H9 (cell line): ENCODE measurements around the gene MYO5B. TPM values are rescaled to one million over a fixed set of nuclear protein-coding genes. Genes with fewer than 3 reads are reported as not detected.

Source experiments
- DNase-seq: peaks from one replicate; pipeline ENCODE4 v3.0.0-alpha.2; 2017
- H2AFZ ChIP-seq: one replicate; pipeline ENCODE4 v1.6.1; 2013; ENCODE audit warnings: mild to moderate bottlenecking, low read length, control low read depth, moderate library complexity
- H2AK5ac ChIP-seq: 2 replicates; pipeline ENCODE4 v1.6.1; 2013; ENCODE audit warnings: low read length, control low read depth, mixed read lengths; ENCODE audit not compliant: insufficient read length
- H2BK120ac ChIP-seq: one replicate; pipeline ENCODE4 v1.6.1; 2013; ENCODE audit warnings: low read depth, mild to moderate bottlenecking, low read length, control low read depth, inconsistent platforms; ENCODE audit not compliant: poor library complexity, severe bottlenecking
- H2BK12ac ChIP-seq: 2 replicates; pipeline ENCODE4 v1.6.1; 2013; ENCODE audit warnings: low read length, control low read depth, mixed read lengths, low read depth; ENCODE audit not compliant: insufficient read length
- H2BK15ac ChIP-seq: 2 replicates; pipeline ENCODE4 v1.6.1; 2013; ENCODE audit warnings: low read depth, low read length, control low read depth
- H2BK20ac ChIP-seq: one replicate; pipeline ENCODE4 v1.6.1; 2013; ENCODE audit warnings: low read depth, mild to moderate bottlenecking, low read length, control low read depth, inconsistent platforms; ENCODE audit not compliant: poor library complexity, severe bottlenecking
- H2BK5ac ChIP-seq: 2 replicates; pipeline ENCODE4 v1.6.1; 2013; ENCODE audit warnings: low read length, control low read depth, mixed read lengths; ENCODE audit not compliant: insufficient read length
- H3K14ac ChIP-seq: 2 replicates; pipeline ENCODE4 v1.6.1; 2013; ENCODE audit warnings: low read length, control low read depth; ENCODE audit not compliant: insufficient read depth
- H3K18ac ChIP-seq: 2 replicates; pipeline ENCODE4 v1.6.1; 2013; ENCODE audit warnings: low read depth, mild to moderate bottlenecking, mixed read lengths, low read length, control low read depth; ENCODE audit not compliant: insufficient read length
- H3K23ac ChIP-seq: 2 replicates; pipeline ENCODE4 v1.6.1; 2013; ENCODE audit warnings: low read length, control low read depth, mixed read lengths, low read depth; ENCODE audit not compliant: insufficient read length
- H3K23me2 ChIP-seq: 2 replicates; pipeline ENCODE4 v1.6.1; 2013; ENCODE audit warnings: low read depth, mild to moderate bottlenecking, mixed read lengths, low read length, control low read depth; ENCODE audit not compliant: insufficient read length, poor library complexity, severe bottlenecking
- H3K27ac ChIP-seq: 2 replicates; pipeline ENCODE4 v1.5.1; 2013; ENCODE audit warnings: low read length, control low read depth, mixed read lengths, low read depth; ENCODE audit not compliant: insufficient read length
- H3K27me3 ChIP-seq: 2 replicates; pipeline ENCODE4 v1.6.1; 2013; ENCODE audit warnings: low read length, control low read depth, inconsistent platforms; ENCODE audit not compliant: insufficient read depth
- H3K4ac ChIP-seq: 2 replicates; pipeline ENCODE4 v1.6.1; 2013; ENCODE audit warnings: low read depth, mild to moderate bottlenecking, control low read depth, inconsistent platforms, low read length, moderate library complexity
- H3K4me1 ChIP-seq: 2 replicates; pipeline ENCODE4 v1.6.1; 2013; ENCODE audit warnings: low read length, control low read depth, inconsistent platforms; ENCODE audit not compliant: insufficient read depth
- H3K4me2 ChIP-seq: 2 replicates; pipeline ENCODE4 v1.6.1; 2013; ENCODE audit warnings: low read length, control low read depth, mixed read lengths; ENCODE audit not compliant: insufficient read length, insufficient read depth
- H3K56ac ChIP-seq: 2 replicates; pipeline ENCODE4 v1.6.1; 2013; ENCODE audit warnings: low read depth, mild to moderate bottlenecking, mixed read lengths, low read length, control low read depth; ENCODE audit not compliant: insufficient read length
- H3K79me1 ChIP-seq: 2 replicates; pipeline ENCODE4 v1.6.1; 2013; ENCODE audit warnings: low read depth, mild to moderate bottlenecking, moderate library complexity, low read length, control low read depth, inconsistent platforms; ENCODE audit not compliant: insufficient read depth, poor library complexity, severe bottlenecking
- H3K79me2 ChIP-seq: 2 replicates; pipeline ENCODE4 v1.6.1; 2013; ENCODE audit warnings: low read length, control low read depth, inconsistent platforms; ENCODE audit not compliant: insufficient read depth
- H3K9ac ChIP-seq: 2 replicates; pipeline ENCODE4 v1.6.1; 2013; ENCODE audit warnings: low read length, control low read depth, mixed read lengths; ENCODE audit not compliant: insufficient read length; ENCODE audit errors: extremely low read depth
- H3K9me3 ChIP-seq: one replicate; pipeline ENCODE4 v1.6.1; 2013; ENCODE audit warnings: low read depth, low read length, inconsistent platforms; ENCODE audit not compliant: control insufficient read depth
- H3T11ph ChIP-seq: one replicate; pipeline ENCODE4 v1.6.1; 2013; ENCODE audit warnings: mild to moderate bottlenecking, low read length, control low read depth, inconsistent platforms
- H4K20me1 ChIP-seq: one replicate; pipeline ENCODE4 v1.6.1; 2013; ENCODE audit not compliant: control insufficient read depth, insufficient read length, insufficient read depth
- H4K5ac ChIP-seq: 2 replicates; pipeline ENCODE4 v1.6.1; 2013; ENCODE audit warnings: low read depth, mild to moderate bottlenecking, mixed read lengths, low read length, control low read depth; ENCODE audit not compliant: insufficient read length
- H4K8ac ChIP-seq: replicated peaks from 2 replicates; pipeline ENCODE4 v1.6.1; 2013; ENCODE audit warnings: low read length, control low read depth, mixed read lengths, low read depth; ENCODE audit not compliant: insufficient read length
- H4K91ac ChIP-seq: 2 replicates; pipeline ENCODE4 v1.6.1; 2013; ENCODE audit warnings: low read depth, mild to moderate bottlenecking, moderate library complexity, mixed read lengths, low read length, control low read depth; ENCODE audit not compliant: insufficient read length
- H3K27ac Mint-ChIP-seq, 3 experiments: 2 replicates in 2 of 3; 3 replicates in 1 of 3; pipeline ENCODE4 v1.8.0; 2020 to 2021; ENCODE audit warnings: mixed read lengths in 3 of 3, mild to moderate bottlenecking in 1 of 3, moderate library complexity in 1 of 3
- H3K27me3 Mint-ChIP-seq: 2 replicates; pipeline ENCODE4 v1.8.0; 2021; ENCODE audit warnings: low read depth, mild to moderate bottlenecking, moderate library complexity, mixed read lengths
- H3K36me3 Mint-ChIP-seq, 3 experiments: 2 replicates in 2 of 3; 3 replicates in 1 of 3; pipeline ENCODE4 v1.8.0; 2020 to 2021; ENCODE audit warnings: low read depth in 3 of 3, mixed read lengths in 3 of 3; ENCODE audit not compliant: insufficient read depth in 1 of 3
- H3K4me1 Mint-ChIP-seq, 2 experiments: 2 replicates each; pipeline ENCODE4 v1.8.0; 2020; ENCODE audit warnings: mixed read lengths in 2 of 2
- H3K4me3 Mint-ChIP-seq, 2 experiments: 2 replicates in 1 of 2; 3 replicates in 1 of 2; pipeline ENCODE4 v1.8.0; 2020 to 2021; ENCODE audit warnings: mild to moderate bottlenecking in 2 of 2, mixed read lengths in 2 of 2, moderate library complexity in 1 of 2
- H3K9me3 Mint-ChIP-seq, 2 experiments: 2 replicates in 1 of 2; 3 replicates in 1 of 2; pipeline ENCODE4 v1.8.0; 2020; ENCODE audit warnings: mild to moderate bottlenecking in 2 of 2, mixed read lengths in 2 of 2, moderate library complexity in 1 of 2
- CTCF ChIP-seq: fragments of 200-600 bp; sonication (generic); conservative IDR thresholded peaks from 3 replicates; pipeline ENCODE4 v1.8.0; 2021; ENCODE audit warnings: antibody characterized with exemption, mild to moderate bottlenecking
- WGBS: extraction: QIAGEN DNeasy Blood & Tissue Kit; methylation state at CpG from one replicate; pipeline ENCODE4 v1.1.7; 2013; ENCODE audit warnings: missing lambda C conversion rate, low lambda C conversion rate, mixed read lengths; ENCODE audit not compliant: insufficient read length; ENCODE audit errors: extremely low coverage; 5-methylcytosine and 5-hydroxymethylcytosine counted together
- total RNA-seq: library from RNA; stranded (reverse); gene quantifications from 2 replicates; pipeline ENCODE4 v1.2.1, GENCODE V29; 2021

MYO5B gene
- total RNA-seq, 1 experiment from 2014 or later = 9.3 TPM

- no peak overlapping the region for H2BK120ac ChIP-seq
- H3K9ac ChIP-seq = no peak overlapping the region
- H3K27me3 Mint-ChIP-seq = no peaks in the 10 kb centered on the region
- H3K27me3 ChIP-seq = no peaks in the 10 kb centered on the region
- H2AFZ ChIP-seq = no peak overlapping the region
- no peak overlapping the region for H3K23ac ChIP-seq
- H3K27ac Mint-ChIP-seq = no peak overlapping the region
- H3K4me1 ChIP-seq = no peaks in the 10 kb centered on the region
- no peaks in the 10 kb centered on the region for H3K79me1 ChIP-seq
- no peak overlapping the region for H3K56ac ChIP-seq
- no peak overlapping the region for H4K5ac ChIP-seq
- H3K9me3 ChIP-seq = no peaks in the 10 kb centered on the region
- no peak overlapping the region for H3T11ph ChIP-seq
- H2BK20ac ChIP-seq = no peak overlapping the region
- no peak overlapping the region for H2BK5ac ChIP-seq
- peaks cover 0 to 5% (median 0%) of the 10 kb centered on the region in 3 experiments; a peak in 3 of 7 replicates for H3K36me3 Mint-ChIP-seq
- H3K23me2 ChIP-seq = no peaks in the 10 kb centered on the region
- no peaks in the 10 kb centered on the region for H3K79me2 ChIP-seq
- no peak overlapping the region for H2BK12ac ChIP-seq
- H3K18ac ChIP-seq = no peak overlapping the region
- H2AK5ac ChIP-seq = no peak overlapping the region
- H3K4me1 Mint-ChIP-seq = no peaks in the 10 kb centered on the region
- H4K8ac ChIP-seq = no peak overlapping the region
- no CpG with 5 or more reads among the region's 2 CpGs for WGBS
- no peak overlapping the region for H3K27ac ChIP-seq
- H3K9me3 Mint-ChIP-seq = peaks cover 0 to 4% of the 10 kb centered on the region in 2 experiments; a peak in 1 of 5 replicates
- no peak overlapping the region for H3K14ac ChIP-seq
- no peak overlapping the region for H4K91ac ChIP-seq
- no peaks in the 10 kb centered on the region for H4K20me1 ChIP-seq
- TF ChIP-seq CTCF = no peak
- DNase-seq = no peak
- no peak overlapping the region for H2BK15ac ChIP-seq
- H3K4ac ChIP-seq = no peak overlapping the region
- no peak overlapping the region for H3K4me2 ChIP-seq
- no peak overlapping the region for H3K4me3 Mint-ChIP-seq
Measured at GRCh38 chr18:49835405-49835804, 359.5 kb downstream of the MYO5B start.
